ENCODE measurements around the gene RABGAP1. TPM values are rescaled to one million over a fixed set of nuclear protein-coding genes. Genes with fewer than 3 reads are reported as not detected.

RABGAP1 gene
- total and polyA plus RNA-seq, 10 of the 15 experiments (the other 5 are each of a cell fraction or from before 2014, with no cell fraction given): 2.6 to 31.6 (median 12.5) TPM

- no peak overlapping the region for H2AFZ ChIP-seq (ENCODE audit: control insufficient read depth, low read depth, low read length)
- 100% methylated on average over 2 of the region's 2 CpGs for WGBS (ENCODE audit: insufficient coverage, insufficient replicate concordance, low lambda C conversion rate, missing lambda C conversion rate)
- BruUV-seq (replicated peaks): no TSS peak
- peaks cover 0 to 11% of the 10 kb centered on the region in 2 experiments; a peak in 3 of 4 replicates for H3K36me3 ChIP-seq (ENCODE audit: control insufficient read depth in 2 of 2, insufficient read depth in 2 of 2, low read length in 1 of 2)
- no peaks in the 10 kb centered on the region for H3K79me2 ChIP-seq (ENCODE audit: control insufficient read depth, insufficient read depth, low read length)
- SMC1A ChIA-PET (ENCODE audit: uncharacterized antibody, unreplicated experiment): interaction anchor here (1.2 kb wide), 1 partner anchor 44 kb away, joined by 3 read pairs; no protein-coding TSS in a partner anchor
- intact Hi-C loops (cut with micrococcal nuclease; ENCODE audit: unreplicated experiment) (no loop called here), in situ Hi-C loops (cut with MboI) (no loop called here)
- no peak overlapping the region for H3K4me3 ChIP-seq
- H3K4me2 ChIP-seq (ENCODE audit: control insufficient read depth, insufficient read depth): no peak overlapping the region
- no peaks in the 10 kb centered on the region for H4K20me1 ChIP-seq (ENCODE audit: control insufficient read depth, insufficient read depth)
- CTCF ChIA-PET: interaction anchor here (1.0 to 1.1 kb wide), 3 partner anchors 8 to 346 kb away, joined by 3 to 4 read pairs (median 3); no protein-coding TSS in a partner anchor
- FAIRE-seq (no peak), ATAC-seq (no peak), DNase-seq (ENCODE audit: low read depth, low spot score) (no peak)
- H3K9ac ChIP-seq (ENCODE audit: control insufficient read depth, insufficient read depth, low read length): no peak overlapping the region
- H3K27me3 ChIP-seq (replicated peaks in 1 of 2; ENCODE audit: control insufficient read depth in 2 of 2, insufficient read depth in 2 of 2, low read length in 1 of 2): no peaks in the 10 kb centered on the region
- no peaks in the 10 kb centered on the region for H3K4me1 ChIP-seq (ENCODE audit: control insufficient read depth, insufficient read depth, low read length)
- TF ChIP-seq NBN (IDR thresholded peaks at IDR 0.05) (no peak), MEF2A (IDR thresholded peaks at IDR 0.05; ENCODE audit: insufficient read depth, low read depth, low read length) (no peak), ZNF687 (IDR thresholded peaks at IDR 0.05) (no peak), HDAC2 (IDR thresholded peaks at IDR 0.05) (no peak), JUNB (IDR thresholded peaks at IDR 0.05) (no peak), CBFB (IDR thresholded peaks at IDR 0.05; ENCODE audit: low read depth) (no peak), RUNX3 (IDR thresholded peaks at IDR 0.05; ENCODE audit: low read length) (no peak), NFXL1 (IDR thresholded peaks at IDR 0.05; ENCODE audit: borderline replicate concordance) (no peak), ATF3 (IDR thresholded peaks at IDR 0.05; ENCODE audit: borderline replicate concordance, extremely low read depth, low read depth, low read length) (no peak), LARP7 (IDR thresholded peaks at IDR 0.05) (no peak)
- H3K27ac ChIP-seq (ENCODE audit: control insufficient read depth, insufficient read depth): no peak overlapping the region
- H3K9me3 ChIP-seq (replicated peaks; ENCODE audit: control insufficient read depth, insufficient read depth, low read length): no peaks in the 10 kb centered on the region
- RAD21 ChIA-PET (ENCODE audit: unreplicated experiment): no interaction called here
- POLR2A ChIA-PET: no interaction called here
These were observed 62.6 kb downstream of the RABGAP1 start for GRCh38 chr9:123003466-123003865.
